H1 (cell line): ENCODE data around the gene APLN. TPM values are rescaled to one million over a fixed set of nuclear protein-coding genes. Genes with fewer than 3 reads are reported as not detected.

Experiments used
- ATF3 ChIP-seq: IDR thresholded peaks from 2 replicates; pipeline ENCODE4 v1.6.1; 2011; ENCODE audit warnings: low read depth, mild to moderate bottlenecking, low read length; ENCODE audit not compliant: insufficient read depth
- CHD1 ChIP-seq: IDR thresholded peaks from 2 replicates; pipeline ENCODE4 v1.6.1; 2012; ENCODE audit warnings: low read depth, low read length, improper control_type of control experiment
- CHD7 ChIP-seq: fragments of 300-600 bp; sonication (generic); IDR thresholded peaks from 2 replicates; pipeline ENCODE4 v1.7.1; 2012; ENCODE audit warnings: low read length, moderate library complexity, mild to moderate bottlenecking, inconsistent platforms; ENCODE audit not compliant: insufficient replicate concordance
- FOSL1 ChIP-seq: IDR thresholded peaks from 2 replicates; pipeline ENCODE4 v1.6.1; 2011; ENCODE audit warnings: mild to moderate bottlenecking, low read depth, low read length, moderate library complexity; ENCODE audit not compliant: insufficient read depth
- POLR2AphosphoS5 ChIP-seq: IDR thresholded peaks from 2 replicates; pipeline ENCODE4 v1.6.1; 2011; ENCODE audit warnings: low read depth, low read length
- RXRA ChIP-seq: IDR thresholded peaks from 2 replicates; pipeline ENCODE4 v1.6.1; 2011; ENCODE audit warnings: low read depth, mild to moderate bottlenecking, low read length, moderate library complexity; ENCODE audit not compliant: insufficient read depth
- USF2 ChIP-seq: IDR thresholded peaks from 2 replicates; pipeline ENCODE4 v1.6.1; 2011; ENCODE audit warnings: low read length, improper control_type of control experiment
- polyA plus RNA-seq, 7 experiments: library from polyadenylated mRNA; depleted of rRNA in 3 of 7; stranded (reverse) in 5 of 7; unstranded in 2 of 7; fragments of >200 nt in 5 of 7; fragments of 200-250 nt in 2 of 7; gene quantifications; 1 replicate in 5 of 7; 2 replicates in 1 of 7; 4 replicates in 1 of 7; pipeline versions ENCODE4 v1.2.1 to v1.2.3, GENCODE V29; 2011 to 2013; ENCODE audit warnings: missing spikeins in 2 of 7, mixed read lengths in 2 of 7
- total RNA-seq: library from RNA; stranded (reverse); fragmentation: NEBNext Ultra II Directional; extraction: Animal tissue kit (Norgen Biotek cat#: 25700); gene quantifications from 2 replicates; pipeline ENCODE4 v1.2.1, GENCODE V29; 2021

The APLN gene
- total and polyA plus RNA-seq, 2 of the 8 experiments (the other 6 are each of a cell fraction or from before 2014, with no cell fraction given) = 1.1 to 1.8 TPM

- TF ChIP-seq CHD7 = no peak
- no peak for TF ChIP-seq FOSL1
- TF ChIP-seq ATF3 = no peak
- TF ChIP-seq POLR2AphosphoS5 = no peak
- TF ChIP-seq CHD1 = no peak
- TF ChIP-seq RXRA = no peak
- no peak for TF ChIP-seq USF2
These were observed 54.8 kb downstream of the APLN start (continued) for GRCh38 chrX:129599996-129600395.
